ENCODE measurements around the gene TMEM45B. TPM values are rescaled to one million over a fixed set of nuclear protein-coding genes. Genes with fewer than 3 reads are reported as not detected.

Gene TMEM45B
- 100 to 1,000 TPM in 2 of 4 donors, 10 to 100 TPM in 2; 30.1 to 127 (median 92.9) TPM for total RNA-seq

DNA sequence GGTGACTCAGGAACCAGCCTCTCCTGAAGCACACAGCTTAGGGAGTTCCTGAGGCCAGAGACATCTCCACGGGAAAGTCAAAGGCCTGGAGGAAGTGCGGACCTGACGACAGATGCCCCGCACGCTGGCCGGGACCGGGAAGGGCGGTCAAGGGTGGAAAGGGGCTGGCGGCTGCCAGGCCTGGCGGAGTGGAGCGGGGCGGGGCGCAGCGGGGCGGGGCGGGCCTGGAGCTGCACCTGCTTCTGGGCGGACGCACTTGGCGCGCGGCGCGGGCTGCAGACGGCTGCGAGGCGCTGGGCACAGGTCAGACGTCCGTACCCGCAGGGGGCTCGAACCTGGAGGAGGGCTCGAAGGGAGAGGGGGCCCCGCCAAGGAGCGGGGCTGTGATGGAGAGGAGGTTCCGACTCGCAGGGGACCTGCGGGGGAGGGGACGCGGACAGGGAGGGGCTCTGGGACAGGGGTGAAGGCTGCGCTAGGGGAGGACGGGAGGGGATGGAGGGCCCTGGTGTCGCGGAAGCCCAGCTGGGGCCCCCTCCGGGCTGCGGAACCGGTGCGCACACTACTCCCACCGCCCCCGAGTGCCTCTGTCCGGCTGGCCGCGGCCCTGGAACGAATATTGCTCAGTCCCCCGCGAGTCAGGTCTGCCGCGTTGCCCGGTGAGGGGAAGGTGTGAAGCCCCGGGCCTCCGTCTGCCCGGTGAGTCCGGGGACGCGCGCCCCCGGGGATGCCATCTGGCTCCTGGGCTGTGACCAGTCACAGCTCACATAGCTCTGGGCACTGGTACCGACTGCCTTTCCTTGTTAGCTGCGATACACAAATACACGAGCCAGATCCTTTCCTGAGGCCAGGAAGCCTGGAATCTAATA, at the start of gene TMEM45B:
TSS of gene TMEM45B (plus strand) at position 253 of the 866 bp plus-strand sequence. CDS start 36,635 bp downstream, outside the sequence.
- H3K36me3 ChIP-seq = no peaks in the 10 kb centered on the region
- 6 to 11% methylated on average over 11 to 19 of the region's 68 CpGs for WGBS, 2 donors
- no peak for TF ChIP-seq POLR2A (IDR thresholded peaks at IDR 0.05)
- TF ChIP-seq, protein P1, sequence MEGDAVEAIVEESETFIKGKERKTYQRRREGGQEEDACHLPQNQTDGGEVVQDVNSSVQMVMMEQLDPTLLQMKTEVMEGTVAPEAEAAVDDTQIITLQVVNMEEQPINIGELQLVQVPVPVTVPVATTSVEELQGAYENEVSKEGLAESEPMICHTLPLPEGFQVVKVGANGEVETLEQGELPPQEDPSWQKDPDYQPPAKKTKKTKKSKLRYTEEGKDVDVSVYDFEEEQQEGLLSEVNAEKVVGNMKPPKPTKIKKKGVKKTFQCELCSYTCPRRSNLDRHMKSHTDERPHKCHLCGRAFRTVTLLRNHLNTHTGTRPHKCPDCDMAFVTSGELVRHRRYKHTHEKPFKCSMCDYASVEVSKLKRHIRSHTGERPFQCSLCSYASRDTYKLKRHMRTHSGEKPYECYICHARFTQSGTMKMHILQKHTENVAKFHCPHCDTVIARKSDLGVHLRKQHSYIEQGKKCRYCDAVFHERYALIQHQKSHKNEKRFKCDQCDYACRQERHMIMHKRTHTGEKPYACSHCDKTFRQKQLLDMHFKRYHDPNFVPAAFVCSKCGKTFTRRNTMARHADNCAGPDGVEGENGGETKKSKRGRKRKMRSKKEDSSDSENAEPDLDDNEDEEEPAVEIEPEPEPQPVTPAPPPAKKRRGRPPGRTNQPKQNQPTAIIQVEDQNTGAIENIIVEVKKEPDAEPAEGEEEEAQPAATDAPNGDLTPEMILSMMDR (IDR thresholded peaks at IDR 0.05) = no peak
- intact Hi-C loops (cut with DNase I) = no loop called here
- peaks cover 0 to 28% (median 1%) of the 10 kb centered on the region in 4 donors for H3K27me3 ChIP-seq
- peaks cover 0 to 34% (median 0%) of the 10 kb centered on the region in 3 donors for H3K4me1 ChIP-seq
- peak within 1 kb of the TSS; percentile 65 to 83 (median 78) for H3K27ac ChIP-seq
- DNase-seq = no peak
- H3K4me3 ChIP-seq = peak within 1 kb of the TSS; percentile 40 to 68 (median 58)
- no peaks in the 10 kb centered on the region for H3K9me3 ChIP-seq

DNA sequence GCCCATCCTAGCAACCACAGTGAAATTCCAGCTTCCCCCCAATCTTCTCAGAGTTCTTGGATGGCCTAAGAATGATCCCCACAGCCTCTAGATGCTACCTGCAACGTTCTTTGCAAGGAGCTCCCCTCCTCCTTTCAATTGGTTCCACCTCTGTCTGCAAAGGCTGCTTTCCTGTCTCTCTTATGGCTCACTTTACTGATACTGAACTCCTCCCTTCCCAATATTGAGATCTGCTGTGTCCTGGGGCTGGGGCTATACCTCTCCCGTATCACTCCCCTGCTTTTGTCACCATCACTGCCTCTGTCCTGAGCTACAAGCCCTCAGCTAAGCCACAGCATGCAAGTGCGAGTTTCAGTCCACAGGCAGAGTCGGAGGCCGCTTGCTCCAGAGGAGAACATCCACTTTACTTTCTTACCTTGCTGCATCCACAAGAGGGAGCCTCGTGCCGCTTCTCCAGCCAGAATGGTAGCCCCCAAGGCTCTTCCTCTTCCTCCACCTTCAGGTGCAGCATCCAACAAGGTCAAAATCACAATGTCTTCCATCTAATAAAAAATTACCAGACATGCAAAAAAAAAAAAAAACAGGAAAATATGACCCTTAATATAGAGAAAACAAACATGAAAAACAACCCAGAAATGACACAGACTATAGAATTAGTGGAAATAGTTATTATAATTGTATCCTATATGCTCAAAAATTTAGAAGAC, 48.6 kb upstream of the TMEM45B start:
- DNase-seq = no peak

DNA sequence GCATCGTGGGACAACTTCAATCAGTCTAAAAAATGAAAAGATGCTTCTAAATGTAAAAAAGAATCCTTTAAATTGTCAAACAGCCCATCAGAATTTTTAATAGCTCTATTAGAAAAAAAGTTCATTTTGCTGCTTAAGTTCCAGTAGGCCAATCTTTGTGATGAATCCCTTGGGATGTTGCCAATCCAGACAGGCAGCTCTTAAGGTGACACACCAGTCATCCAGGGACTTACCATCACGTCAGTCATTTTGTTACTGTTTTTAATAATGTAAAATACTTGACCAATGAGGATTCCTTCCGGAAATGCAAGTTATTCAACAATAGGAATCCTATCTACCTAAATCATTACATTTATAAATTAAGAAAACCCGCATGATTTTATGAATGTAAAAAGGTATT, 47.8 kb upstream of the TMEM45B start:
- DNase-seq = no peak
- TF ChIP-seq, protein P1 (IDR thresholded peaks at IDR 0.05) = no peak
- no peak for TF ChIP-seq POLR2A (IDR thresholded peaks at IDR 0.05)
- Histone ChIP-seq H3K4me3 (no peak overlapping the region), H3K27ac (no peak overlapping the region), H3K36me3 (no peaks in the 10 kb centered on the region), H3K27me3 (no peaks in the 10 kb centered on the region), H3K4me1 (peaks cover 0 to 12% (median 3%) of the 10 kb centered on the region in 3 donors), H3K9me3 (no peaks in the 10 kb centered on the region)
- intact Hi-C loops (cut with DNase I) = no loop called here
- WGBS, 2 donors = 59% methylated on average over 4 of the region's 4 CpGs

More for the DNA sequence above, 48.6 kb upstream of the TMEM45B start:
- Histone ChIP-seq H3K27me3 (no peaks in the 10 kb centered on the region), H3K36me3 (no peaks in the 10 kb centered on the region), H3K27ac (no peak overlapping the region), H3K4me3 (no peak overlapping the region), H3K4me1 (peaks cover 0 to 12% (median 3%) of the 10 kb centered on the region in 3 donors), H3K9me3 (no peaks in the 10 kb centered on the region)
- 18 to 24% methylated on average over 7 of the region's 7 CpGs for WGBS, 2 donors
- intact Hi-C loops (cut with DNase I) = no loop called here
- no peak for TF ChIP-seq POLR2A (IDR thresholded peaks at IDR 0.05)
- TF ChIP-seq, protein P1 (IDR thresholded peaks at IDR 0.05) = peak in 4 of 6 experiments; percentile 17 to 51 (median 25)

DNA sequence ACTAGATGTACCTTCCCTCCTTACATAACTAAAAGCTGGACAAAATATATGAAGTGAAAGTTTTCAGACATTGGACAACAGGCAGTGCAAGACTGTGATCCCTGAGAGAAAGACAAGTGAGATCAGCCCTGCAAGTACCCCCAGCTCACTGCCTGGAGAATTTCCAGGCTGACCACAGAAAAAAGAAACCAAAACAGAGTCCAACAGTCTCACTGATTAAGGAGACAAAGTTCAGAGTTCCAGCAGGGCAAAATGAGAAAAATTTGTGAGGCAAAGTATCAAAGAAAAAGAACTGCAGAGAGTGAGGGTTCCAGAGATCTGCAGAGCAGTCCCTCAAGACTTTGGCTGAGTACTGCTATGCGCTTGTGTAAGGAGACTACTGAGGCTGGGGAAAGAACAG, 47.3 kb upstream of the TMEM45B start:
- Histone ChIP-seq H3K27ac (no peak overlapping the region), H3K9me3 (peaks cover 0 to 3% (median 0%) of the 10 kb centered on the region in 3 donors), H3K4me3 (no peak overlapping the region), H3K27me3 (no peaks in the 10 kb centered on the region), H3K4me1 (peaks cover 0 to 7% (median 3%) of the 10 kb centered on the region in 3 donors), H3K36me3 (no peaks in the 10 kb centered on the region)
- DNase-seq = no peak
- intact Hi-C loops (cut with DNase I) = no loop called here
- WGBS, 2 donors = 83 to 100% methylated on average over 1 of the region's 1 CpG
- TF ChIP-seq, protein P1 (IDR thresholded peaks at IDR 0.05) = no peak
- no peak for TF ChIP-seq POLR2A (IDR thresholded peaks at IDR 0.05)

DNA sequence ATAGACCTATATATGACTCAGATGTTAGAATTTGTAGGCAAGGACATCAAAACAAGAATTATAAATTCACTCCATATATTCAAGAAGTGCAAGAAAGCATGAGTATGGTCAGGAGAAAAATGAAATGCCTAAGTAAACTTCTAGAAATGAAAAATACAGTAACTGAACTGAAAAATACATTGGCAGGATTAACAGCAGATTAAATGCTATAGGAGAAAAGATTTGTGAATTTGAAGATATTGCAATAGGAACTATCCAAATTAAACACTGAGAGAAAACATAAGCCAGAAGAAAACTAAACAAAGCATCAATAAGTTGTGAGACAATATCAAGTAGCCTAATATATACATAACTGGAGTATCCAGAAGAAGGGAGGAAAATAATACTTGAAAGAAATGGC, 46.6 kb upstream of the TMEM45B start:
- Histone ChIP-seq H3K27ac (no peak overlapping the region), H3K4me3 (no peak overlapping the region), H3K9me3 (peaks cover 0 to 8% (median 0%) of the 10 kb centered on the region in 3 donors), H3K4me1 (no peaks in the 10 kb centered on the region), H3K36me3 (no peaks in the 10 kb centered on the region), H3K27me3 (no peaks in the 10 kb centered on the region)
- TF ChIP-seq POLR2A (IDR thresholded peaks at IDR 0.05) = no peak
- TF ChIP-seq, protein P1 (IDR thresholded peaks at IDR 0.05) = no peak
- DNase-seq = no peak
- intact Hi-C loops (cut with DNase I) = no loop called here

Measured in esophagus squamous epithelium (tissue), 5 donors.